ENCODE data around the gene AP3D1.

GRCh38 chr19:2145831-2146241 is 5.5 kb downstream of the AP3D1 start:
- TF ChIP-seq CTCF (conservative IDR thresholded peaks at IDR 0.05 in 1 of 2, IDR thresholded peaks at IDR 0.05 in 1 of 2; ENCODE audit: extremely low read depth in 1 of 2, insufficient read depth in 1 of 2, low read depth in 1 of 2, low read length in 2 of 2) (no peak), EZH2 (IDR thresholded peaks at IDR 0.05; ENCODE audit: borderline replicate concordance, low read length) (no peak)

Data from mammary epithelial cell (primary cell).